HG02759 (cell line): Measurements from ENCODE around the gene CMTR1.
"Not testable (repeated sequence)": the region's sequence is repeated elsewhere in the genome, so short reads cannot be mapped to it uniquely, and the experiment has no call there.

ENCODE experiments used
- ATAC-seq: cut with Tn5 transposase; IDR thresholded peaks from one replicate; pipeline ENCODE4 v1.9.1; 2021; ENCODE audit warnings: mild to moderate bottlenecking, moderate library complexity; ENCODE audit not compliant: unreplicated experiment

Gene CMTR1

GRCh38 chr6:37435373-37435772 is 2.4 kb downstream of the CMTR1 start:
- no peak for ATAC-seq

DNA sequence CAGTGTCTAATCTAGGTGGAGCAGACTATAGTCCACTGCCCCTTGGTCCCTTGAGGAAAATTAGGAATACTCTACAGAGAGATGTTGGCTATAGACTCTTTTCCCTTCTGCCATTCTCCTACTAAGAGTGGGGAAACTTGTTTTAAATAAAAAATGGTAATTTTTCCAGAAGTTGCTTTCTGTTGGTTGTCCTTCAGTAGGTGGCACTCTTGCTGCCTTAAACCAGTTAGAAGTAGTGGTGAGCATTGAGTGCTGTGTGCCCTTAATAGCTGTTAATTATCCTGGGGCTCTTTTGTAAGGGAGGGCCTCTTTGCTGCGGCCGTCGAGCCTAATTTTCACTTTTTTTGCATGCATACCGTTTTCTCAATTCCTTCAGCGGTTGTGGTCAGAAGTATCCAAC is 2.8 kb downstream of the CMTR1 start:
- ATAC-seq: no peak

DNA sequence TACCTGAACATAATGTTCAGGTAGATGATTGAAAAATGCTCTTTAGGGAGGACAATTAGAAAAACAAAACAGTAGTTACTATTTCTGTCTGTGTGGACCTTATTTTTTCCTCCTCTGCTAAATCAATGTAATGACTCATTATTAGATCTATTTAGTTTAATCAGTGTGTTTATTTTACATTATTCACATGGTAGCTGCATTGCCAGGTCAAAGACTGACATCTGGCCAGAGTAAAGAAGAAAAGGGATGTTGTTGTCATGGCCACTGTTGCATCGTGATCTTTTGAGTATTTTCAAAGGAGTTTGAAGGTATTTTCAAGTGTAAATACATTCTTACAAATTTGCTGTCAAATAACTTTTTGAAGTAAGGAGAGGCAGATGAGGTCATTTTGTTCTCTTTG is 5.9 kb downstream of the CMTR1 start:
- ATAC-seq: no peak

- no peak for ATAC-seq
Measured at GRCh38 chr6:37441651-37442050, 8.6 kb downstream of the CMTR1 start.

GRCh38 chr6:37442416-37443215 is 9.6 kb downstream of the CMTR1 start:
- ATAC-seq: no peak

- not testable (repeated sequence) for ATAC-seq
Measured at GRCh38 chr6:37443216-37443542, 10.2 kb downstream of the CMTR1 start.

DNA sequence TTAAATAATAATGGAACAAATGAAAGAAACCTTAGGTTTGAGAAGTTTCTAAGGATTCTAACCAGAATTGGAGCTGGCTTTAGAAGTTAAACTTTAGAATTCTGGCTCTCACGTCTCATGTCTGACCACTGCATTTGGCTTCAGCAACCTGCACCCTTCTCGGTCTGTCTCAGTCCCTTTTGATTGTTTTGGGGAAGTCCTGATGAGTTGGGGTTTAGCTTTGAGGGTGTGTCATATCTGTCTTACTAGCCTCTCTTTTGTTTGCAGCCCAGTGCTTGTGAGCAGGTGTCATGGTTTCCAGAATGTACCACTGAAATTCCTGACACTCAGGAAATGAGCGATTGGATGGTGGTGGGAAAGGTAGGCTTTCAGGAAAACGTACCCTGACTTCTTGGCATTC is 17.0 kb downstream of the CMTR1 start:
- ATAC-seq: no peak

DNA sequence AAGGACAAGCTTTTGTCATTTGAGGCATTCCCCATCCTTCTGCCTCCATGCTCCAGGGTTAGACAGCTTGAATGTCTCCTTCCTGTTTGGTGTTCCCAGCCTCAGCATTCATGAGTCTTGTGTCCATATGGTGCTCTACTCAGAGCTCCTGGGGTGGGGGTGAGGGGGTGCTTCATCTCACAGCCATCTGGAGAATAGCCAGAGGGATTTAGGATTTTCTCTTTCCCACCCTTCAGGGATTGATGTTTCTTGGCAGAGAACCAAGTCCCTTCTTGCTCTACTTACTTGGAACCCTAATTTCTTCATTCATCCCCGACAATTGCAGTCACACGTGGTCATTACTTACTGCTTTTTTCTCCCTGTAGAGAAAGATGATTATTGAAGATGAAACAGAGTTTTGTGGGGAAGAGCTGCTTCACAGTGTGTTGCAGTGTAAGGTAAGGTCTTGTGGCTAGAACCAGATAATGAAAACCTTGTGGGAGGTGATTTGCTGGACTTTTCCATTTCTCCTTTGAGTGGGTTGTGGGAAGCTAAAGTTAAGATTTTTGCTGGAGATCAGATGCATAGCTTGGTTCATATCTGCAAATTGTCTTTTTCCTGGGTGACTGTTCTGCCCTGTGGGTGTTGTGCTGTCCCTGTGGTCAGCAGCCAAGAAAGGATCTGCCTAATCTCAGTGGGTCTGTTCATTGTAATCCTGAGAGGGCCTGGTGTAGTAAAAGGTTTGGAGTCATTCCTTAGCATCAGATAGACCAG is 18.6 kb downstream of the CMTR1 start:
- ATAC-seq: no peak

GRCh38 chr6:37452522-37452921 is 19.5 kb downstream of the CMTR1 start:
- ATAC-seq: no peak

DNA sequence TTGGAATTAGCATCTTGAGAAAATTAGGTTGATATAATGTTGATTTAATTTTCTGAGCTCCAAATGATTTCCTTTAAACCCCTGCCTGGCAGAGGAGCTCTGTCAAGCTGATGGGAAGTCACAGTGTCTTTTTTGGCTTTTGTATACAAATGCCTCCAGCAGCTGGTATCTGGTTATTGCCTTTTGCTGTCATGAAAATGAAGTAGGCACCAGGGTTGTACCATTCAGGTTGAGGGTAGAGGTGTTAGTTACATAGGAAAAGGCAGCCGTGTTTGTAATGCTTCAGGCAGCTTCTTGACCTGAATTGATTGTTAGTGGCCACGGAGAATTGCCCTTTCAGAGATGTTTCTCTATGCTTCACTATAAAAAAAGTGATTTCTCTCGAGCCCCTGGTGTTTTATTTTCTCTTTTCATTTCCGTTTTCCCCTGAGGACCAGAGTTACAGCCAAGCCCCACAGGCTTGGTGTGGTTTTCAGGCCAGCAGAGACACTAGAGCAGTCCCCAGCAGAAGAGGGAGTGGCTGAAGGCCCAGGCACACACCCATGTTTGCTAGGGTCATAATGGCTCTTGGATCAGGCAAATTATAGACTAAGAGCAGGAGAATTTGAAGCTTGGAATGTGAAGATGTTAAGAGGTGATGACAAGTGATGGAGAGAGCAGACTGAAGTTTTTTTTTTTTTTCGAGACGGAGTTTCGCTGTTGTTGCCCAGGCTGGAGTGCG is 21.6 kb downstream of the CMTR1 start:
- ATAC-seq: no peak

- no peak for ATAC-seq
Measured at GRCh38 chr6:37456126-37456525, 23.1 kb downstream of the CMTR1 start.

GRCh38 chr6:37456816-37457560 is 24.0 kb downstream of the CMTR1 start:
- no peak for ATAC-seq

DNA sequence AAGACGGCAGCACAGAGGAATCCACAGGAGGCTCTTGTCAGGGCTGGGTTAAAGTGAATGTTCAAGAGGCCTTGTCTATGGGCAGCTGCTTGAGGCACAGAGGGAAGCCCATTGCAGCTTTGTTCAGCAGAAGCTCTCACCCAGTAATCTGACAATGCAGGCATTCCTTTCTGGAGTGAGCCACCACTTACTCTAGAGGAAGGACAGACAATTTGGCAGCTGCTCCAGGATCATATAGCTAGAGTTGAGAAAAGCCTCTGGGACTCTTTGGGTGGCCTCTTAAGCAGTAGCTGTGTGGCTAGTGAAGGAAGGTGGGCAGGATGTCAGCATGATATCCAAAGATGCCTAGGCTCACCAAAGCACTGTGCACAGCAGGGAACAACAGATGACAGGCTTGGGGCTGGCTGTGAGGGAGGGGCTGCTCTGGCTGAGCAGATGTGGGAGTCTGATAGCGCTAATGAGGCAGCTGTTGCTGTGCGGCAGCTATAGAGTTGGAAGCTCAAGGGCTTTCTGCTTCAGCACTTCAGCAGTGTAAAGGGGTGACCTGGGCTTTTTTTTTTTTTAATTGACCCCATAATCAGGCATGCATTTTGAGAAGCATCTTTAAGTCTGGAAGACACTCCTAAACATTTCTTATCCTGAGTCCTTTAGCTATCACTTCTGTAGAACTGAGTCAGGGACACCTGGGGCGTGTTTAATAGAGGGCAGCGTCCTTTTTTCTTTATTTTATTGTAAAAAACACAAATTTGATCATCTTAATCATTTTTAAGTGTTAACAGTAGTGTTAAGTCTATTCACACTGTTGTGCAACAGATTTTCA is 27.2 kb downstream of the CMTR1 start:
- ATAC-seq: no peak

DNA sequence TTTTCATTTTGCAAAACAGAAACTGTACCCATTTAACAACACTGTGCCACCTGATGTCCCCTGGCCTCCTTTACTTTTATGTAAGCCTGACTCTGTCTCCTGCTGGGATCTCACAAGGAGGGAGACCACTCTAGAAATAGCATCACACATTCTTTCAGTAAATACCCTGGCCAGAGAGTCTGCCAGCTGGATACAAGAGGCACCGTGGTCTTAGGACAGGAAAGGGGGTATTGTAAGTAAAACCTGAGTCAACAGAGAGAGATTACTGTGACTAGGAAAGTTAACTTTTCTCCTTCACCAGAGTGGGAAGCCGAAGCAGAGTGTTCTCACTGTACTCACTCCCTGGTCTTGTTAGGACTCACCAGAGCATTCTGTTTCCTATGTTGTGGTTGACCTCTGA is 27.8 kb downstream of the CMTR1 start:
- ATAC-seq: no peak

DNA sequence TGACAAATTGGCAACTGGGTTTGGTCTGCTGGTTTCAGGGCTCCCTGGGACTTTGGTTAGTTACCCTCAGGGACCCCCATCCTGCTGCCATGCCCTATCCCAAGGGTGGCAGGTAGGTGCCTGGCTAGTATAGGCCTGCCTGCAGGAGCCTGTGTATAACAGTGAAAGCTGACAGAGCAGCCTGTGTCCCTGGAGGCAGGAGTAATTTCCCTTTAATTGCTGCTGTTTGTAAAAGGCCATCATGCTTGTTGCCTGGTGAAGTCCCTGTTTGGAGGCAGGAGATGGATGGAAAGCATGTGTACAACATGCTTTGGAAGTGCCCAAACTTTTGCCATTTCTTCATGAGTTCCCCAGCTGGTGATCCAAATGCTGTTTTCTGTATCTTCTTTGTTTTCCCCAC is 30.1 kb downstream of the CMTR1 start:
- no peak for ATAC-seq

DNA sequence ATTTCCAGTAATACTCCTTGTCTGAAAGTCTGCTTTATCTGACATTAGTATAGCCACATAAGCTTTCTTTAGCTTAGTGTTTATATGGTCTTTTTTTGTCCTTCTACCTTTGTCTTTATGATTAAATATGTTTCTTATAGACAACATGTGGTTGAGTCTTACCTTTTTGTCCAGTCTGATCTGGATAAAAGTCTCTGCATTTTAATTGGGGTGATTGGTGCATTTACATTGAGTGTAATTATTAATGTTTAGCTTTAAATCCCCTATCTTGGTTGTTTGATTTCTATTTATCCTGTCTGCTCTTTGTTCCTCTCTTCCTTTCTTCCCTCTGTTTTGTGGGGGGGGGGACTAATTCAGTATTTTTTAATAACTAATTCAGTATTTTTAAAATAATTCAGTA is 34.7 kb downstream of the CMTR1 start:
- ATAC-seq: no peak

DNA sequence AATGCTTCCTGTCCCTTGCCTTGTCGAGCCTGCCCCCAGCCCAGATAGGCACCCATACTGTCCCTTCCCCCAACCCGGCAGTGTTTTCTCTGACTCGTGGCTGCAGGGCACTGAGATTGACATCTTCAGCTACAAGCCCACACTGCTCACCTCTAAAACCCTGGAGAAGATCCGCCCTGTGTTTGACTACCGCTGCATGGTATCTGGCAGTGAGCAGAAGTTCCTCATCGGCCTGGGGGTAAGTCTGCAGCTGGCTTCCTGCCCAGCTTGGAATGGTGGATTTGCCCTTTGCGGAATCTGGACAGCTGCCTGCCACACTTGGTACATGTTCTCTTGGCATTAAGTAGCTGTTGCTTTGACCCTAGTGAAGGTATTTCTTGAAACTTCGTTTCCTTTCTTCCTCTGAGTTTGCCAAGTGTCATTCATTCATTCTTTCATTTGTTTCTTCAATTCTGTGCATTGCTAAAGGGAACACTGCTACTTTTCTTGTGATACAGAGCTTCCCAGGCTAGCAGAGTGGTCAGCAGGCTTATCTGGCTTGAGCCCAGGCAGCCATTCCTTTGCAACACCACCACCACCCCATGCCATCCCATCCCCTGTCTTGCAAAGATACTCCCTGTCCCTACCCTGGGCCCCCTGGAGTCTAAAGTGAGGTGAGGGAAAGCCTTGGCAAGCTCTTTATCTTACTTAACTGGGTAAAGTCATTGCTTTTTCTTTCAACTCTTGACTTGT is 40.5 kb downstream of the CMTR1 start:
- ATAC-seq: no peak

DNA sequence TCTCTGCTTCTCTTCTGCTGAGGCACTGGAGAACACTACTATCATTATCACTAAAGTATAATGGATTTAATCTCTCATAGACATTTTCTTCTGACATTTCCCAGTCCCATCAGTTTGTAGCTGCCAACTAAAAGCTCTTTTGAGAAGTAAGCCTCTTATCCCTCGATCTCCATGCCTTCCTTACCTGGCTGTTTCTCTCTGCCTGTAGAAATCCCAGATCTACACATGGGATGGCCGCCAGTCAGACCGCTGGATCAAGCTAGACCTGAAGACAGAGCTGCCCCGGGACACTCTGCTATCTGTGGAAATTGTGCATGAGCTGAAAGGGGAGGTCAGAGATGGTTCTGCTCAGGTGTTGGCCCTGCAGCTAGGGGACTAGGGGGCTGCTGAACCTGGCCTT is 41.3 kb downstream of the CMTR1 start:
- no peak for ATAC-seq

GRCh38 chr6:37477191-37477590 is 44.2 kb downstream of the CMTR1 start:
- ATAC-seq: no peak
